ENCODE data around the gene MRPS26. TPM values are rescaled to one million over a fixed set of nuclear protein-coding genes. Genes with fewer than 3 reads are reported as not detected.
A peak's percentile ranks its signal among the peaks of the same experiment; 100 is the strongest.

MRPS26 gene
- polyA plus RNA-seq, 1 donor (not counting 4 experiments of a cell fraction or from before 2014, with no cell fraction given): 29.8 TPM

GRCh38 chr20:3044336-3044965 is 1.4 kb upstream of the MRPS26 start:
- Histone ChIP-seq H3K9me3 (ENCODE audit: control insufficient read depth, low read depth, low read length) (no peaks in the 10 kb centered on the region), H3K79me2 (ENCODE audit: control insufficient read depth, insufficient read depth, low read length) (peaks cover 14% of the 10 kb centered on the region), H3K9ac (ENCODE audit: control insufficient read depth, extremely low read depth, insufficient read depth, low read length) (no peak overlapping the region), H4K20me1 (ENCODE audit: control insufficient read depth, extremely low read depth, insufficient read depth, low read length) (no peaks in the 10 kb centered on the region), H3K4me1 (ENCODE audit: control insufficient read depth, extremely low read depth, insufficient read depth, low read length) (no peaks in the 10 kb centered on the region), H2AFZ (ENCODE audit: control insufficient read depth, low read length) (no peak overlapping the region), H3K4me2 (ENCODE audit: control insufficient read depth, extremely low read depth, insufficient read depth, low read depth, low read length) (no peak overlapping the region), H3K27me3 (ENCODE audit: control insufficient read depth, extremely low read depth, insufficient read depth, low read length) (no peaks in the 10 kb centered on the region), H3K4me3 (ENCODE audit: control insufficient read depth in 2 of 3, extremely low read depth in 1 of 3, insufficient read depth in 2 of 3, low read depth in 1 of 3, low read length in 3 of 3) (no peak overlapping the region), H3K36me3 (ENCODE audit: control insufficient read depth in 2 of 2, extremely low read depth in 1 of 2, insufficient read depth in 2 of 2, low read length in 2 of 2) (peaks cover 14 to 17% of the 10 kb centered on the region in 2 experiments), H3K27ac (ENCODE audit: control insufficient read depth, insufficient read depth, low read length) (no peak overlapping the region), H3K9me1 (ENCODE audit: control insufficient read depth, extremely low read depth, insufficient read depth, low read length) (no peaks in the 10 kb centered on the region)
- dilution Hi-C loops (cut with MboI; ENCODE audit: extremely low pct_ligation_motif_present, low sequenced_read_pairs): no loop called here
- TF ChIP-seq CTCF (optimal IDR thresholded peaks at IDR 0.05 in 1 of 3, IDR thresholded peaks at IDR 0.05 in 1 of 3, conservative IDR thresholded peaks at IDR 0.05 in 1 of 3; ENCODE audit: extremely low read depth in 1 of 3, insufficient read depth in 2 of 3, low read length in 3 of 3): no peak
- no peak for TF ChIP-seq EZH2 (IDR thresholded peaks at IDR 0.05; ENCODE audit: low read length)
- FAIRE-seq (no peak), DNase-seq (ENCODE audit: low read depth, low spot score) (no peak)

- Histone ChIP-seq H3K4me1 (ENCODE audit: control insufficient read depth, extremely low read depth, insufficient read depth, low read length) (no peaks in the 10 kb centered on the region), H3K4me3 (ENCODE audit: control insufficient read depth in 2 of 3, extremely low read depth in 1 of 3, insufficient read depth in 2 of 3, low read depth in 1 of 3, low read length in 3 of 3) (peak overlapping the region; percentile 77 to 85 (median 85)), H3K79me2 (ENCODE audit: control insufficient read depth, insufficient read depth, low read length) (peaks cover 14% of the 10 kb centered on the region), H3K27ac (ENCODE audit: control insufficient read depth, insufficient read depth, low read length) (peak overlapping the region; percentile 52), H3K9me1 (ENCODE audit: control insufficient read depth, extremely low read depth, insufficient read depth, low read length) (no peaks in the 10 kb centered on the region), H3K9me3 (ENCODE audit: control insufficient read depth, low read depth, low read length) (no peaks in the 10 kb centered on the region), H3K36me3 (ENCODE audit: control insufficient read depth in 2 of 2, extremely low read depth in 1 of 2, insufficient read depth in 2 of 2, low read length in 2 of 2) (peaks cover 20% of the 10 kb centered on the region in 2 experiments), H3K27me3 (ENCODE audit: control insufficient read depth, extremely low read depth, insufficient read depth, low read length) (no peaks in the 10 kb centered on the region), H4K20me1 (ENCODE audit: control insufficient read depth, extremely low read depth, insufficient read depth, low read length) (no peaks in the 10 kb centered on the region), H2AFZ (ENCODE audit: control insufficient read depth, low read length) (peak overlapping the region; percentile 82), H3K9ac (ENCODE audit: control insufficient read depth, extremely low read depth, insufficient read depth, low read length) (peak overlapping the region; percentile 76), H3K4me2 (ENCODE audit: control insufficient read depth, extremely low read depth, insufficient read depth, low read depth, low read length) (peak overlapping the region; percentile 92)
- DNase-seq (ENCODE audit: low read depth, low spot score) (no peak), FAIRE-seq (no peak)
- TF ChIP-seq EZH2 (IDR thresholded peaks at IDR 0.05; ENCODE audit: low read length) (no peak), CTCF (optimal IDR thresholded peaks at IDR 0.05 in 1 of 3, IDR thresholded peaks at IDR 0.05 in 1 of 3, conservative IDR thresholded peaks at IDR 0.05 in 1 of 3; ENCODE audit: extremely low read depth in 1 of 3, insufficient read depth in 2 of 3, low read length in 3 of 3) (no peak)
- dilution Hi-C loops (cut with MboI; ENCODE audit: extremely low pct_ligation_motif_present, low sequenced_read_pairs): no loop called here
These were observed 623 bp upstream of the MRPS26 start for GRCh38 chr20:3045042-3045815.

Measured in keratinocyte (primary cell).